ENCODE data around the gene CHCHD5.
A peak's percentile ranks its signal among the peaks of the same experiment; 100 is the strongest.

CHCHD5 gene

DNA sequence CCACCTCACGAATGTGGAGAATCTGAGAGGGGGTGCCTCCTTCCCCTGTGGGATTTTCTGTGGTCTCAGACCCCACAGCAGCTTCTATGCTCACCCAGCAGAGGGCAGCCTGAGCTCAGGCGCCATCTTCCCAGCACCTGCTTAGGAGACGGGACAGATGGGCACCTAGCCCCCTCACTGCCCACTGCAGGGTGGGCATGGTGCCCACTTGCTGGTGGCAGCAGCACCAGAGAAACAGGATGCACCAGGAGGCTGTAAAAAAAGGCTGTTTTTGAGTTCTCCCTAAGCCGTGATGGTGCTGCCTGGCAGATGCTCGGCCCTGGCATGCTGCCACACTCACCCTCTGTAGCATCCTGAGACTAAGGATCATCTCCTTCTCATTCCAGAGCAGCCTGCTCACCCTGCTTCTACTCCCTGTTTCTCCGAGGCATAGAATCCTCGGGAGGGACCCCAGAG, 42.2 kb downstream of the CHCHD5 start:
- DNase-seq: peak in 4 of 5 experiments; percentile 43 to 77 (median 49)

DNA sequence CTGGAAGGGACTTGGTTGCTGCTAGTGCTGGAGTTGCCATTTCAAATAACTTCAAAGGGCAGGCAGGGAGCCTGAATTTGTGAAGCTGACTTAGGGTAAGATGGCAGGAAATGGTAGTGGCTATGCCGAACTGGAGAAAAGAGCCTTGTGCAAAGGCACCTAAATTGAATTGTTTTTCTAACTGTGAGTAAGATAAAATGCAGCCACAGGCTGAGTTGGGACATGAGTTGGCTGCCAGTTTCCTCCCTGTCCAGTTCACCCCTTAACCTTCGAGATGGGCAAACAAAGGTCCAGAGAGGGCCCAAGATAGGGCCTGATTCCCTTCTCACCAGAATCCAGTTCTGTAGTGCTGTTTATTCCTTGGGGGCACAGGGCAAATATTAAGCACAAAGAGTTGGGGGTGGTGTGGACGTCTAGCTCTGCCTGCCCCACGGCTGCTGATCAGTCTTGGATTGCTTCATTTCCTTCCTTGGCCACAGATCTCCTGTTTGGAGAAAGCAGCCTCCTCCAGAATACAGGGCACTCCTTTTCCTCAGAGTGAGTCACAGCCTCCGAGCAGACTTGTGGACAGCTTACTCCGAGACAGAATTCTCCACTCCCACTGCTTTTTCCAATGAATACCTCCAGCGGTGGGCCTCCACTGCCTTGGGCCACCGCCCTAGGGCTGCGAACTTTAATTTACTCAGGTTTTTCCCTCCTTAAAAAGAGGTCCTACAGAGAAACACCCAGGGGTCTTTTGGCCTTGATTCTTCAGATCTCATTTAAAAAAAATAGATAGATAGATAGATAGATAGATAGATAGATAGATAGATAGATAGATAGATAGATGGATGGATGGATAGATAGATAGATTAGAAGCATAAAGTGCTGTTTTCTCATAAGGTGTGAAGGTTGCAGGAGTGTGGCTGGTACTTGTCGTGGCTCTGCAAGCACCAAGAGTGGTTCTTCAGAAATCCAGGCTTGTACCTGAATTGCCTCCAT, 42.9 kb downstream of the CHCHD5 start:
- DNase-seq: peak in 1 of 5 experiments; percentile 46

GRCh38 chr2:112629224-112629623, 44.8 kb downstream of the CHCHD5 start:
- no peak for DNase-seq

DNA sequence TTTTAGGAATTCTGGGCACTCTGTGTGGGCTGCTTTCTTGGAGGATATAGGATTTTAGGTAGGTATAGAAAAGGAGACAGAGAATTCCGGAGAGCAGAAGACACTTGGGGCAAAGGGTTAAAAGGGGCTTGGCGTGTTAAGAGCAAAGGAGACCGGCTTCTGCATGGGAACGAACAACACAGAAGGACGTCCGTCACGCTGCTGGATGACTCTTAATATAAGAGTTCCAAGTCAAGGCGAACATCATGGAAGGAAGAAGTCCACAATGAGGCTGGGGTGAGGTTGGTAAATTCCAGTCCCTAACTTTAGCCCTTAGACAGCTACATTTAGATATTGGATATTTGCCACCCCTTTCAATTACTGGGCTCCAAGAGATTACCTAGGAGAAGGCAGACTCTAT, 45.4 kb downstream of the CHCHD5 start:
- DNase-seq: no peak

- DNase-seq: peak in 1 of 5 experiments; percentile 39
These were observed 45.9 kb downstream of the CHCHD5 start for GRCh38 chr2:112630268-112630667.

DNA sequence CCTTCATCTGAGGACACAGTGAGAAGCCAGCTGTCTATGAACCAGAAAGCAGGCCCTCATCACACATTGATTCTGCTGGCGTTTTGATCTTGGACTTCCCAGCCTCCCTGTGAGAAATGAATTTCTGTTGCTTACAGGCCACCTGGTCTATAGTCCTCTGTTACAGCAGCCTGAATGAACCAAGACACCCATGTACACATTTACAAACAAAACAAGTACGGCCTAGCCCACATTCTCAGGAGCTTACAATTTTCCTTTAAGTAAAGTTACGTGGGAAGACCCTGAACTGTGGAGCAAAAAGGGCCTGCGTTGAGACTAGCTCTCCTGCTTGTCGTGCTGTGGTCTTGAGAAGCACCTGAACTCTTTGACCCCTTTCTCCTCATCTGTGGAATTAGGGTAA, 49.3 kb downstream of the CHCHD5 start:
- no peak for DNase-seq

- DNase-seq: peak in 1 of 5 experiments; percentile 61
These were observed 49.9 kb downstream of the CHCHD5 start for GRCh38 chr2:112634153-112634873.

- no peak for DNase-seq
These were observed 50.4 kb downstream of the CHCHD5 start for GRCh38 chr2:112634874-112635157.

DNA sequence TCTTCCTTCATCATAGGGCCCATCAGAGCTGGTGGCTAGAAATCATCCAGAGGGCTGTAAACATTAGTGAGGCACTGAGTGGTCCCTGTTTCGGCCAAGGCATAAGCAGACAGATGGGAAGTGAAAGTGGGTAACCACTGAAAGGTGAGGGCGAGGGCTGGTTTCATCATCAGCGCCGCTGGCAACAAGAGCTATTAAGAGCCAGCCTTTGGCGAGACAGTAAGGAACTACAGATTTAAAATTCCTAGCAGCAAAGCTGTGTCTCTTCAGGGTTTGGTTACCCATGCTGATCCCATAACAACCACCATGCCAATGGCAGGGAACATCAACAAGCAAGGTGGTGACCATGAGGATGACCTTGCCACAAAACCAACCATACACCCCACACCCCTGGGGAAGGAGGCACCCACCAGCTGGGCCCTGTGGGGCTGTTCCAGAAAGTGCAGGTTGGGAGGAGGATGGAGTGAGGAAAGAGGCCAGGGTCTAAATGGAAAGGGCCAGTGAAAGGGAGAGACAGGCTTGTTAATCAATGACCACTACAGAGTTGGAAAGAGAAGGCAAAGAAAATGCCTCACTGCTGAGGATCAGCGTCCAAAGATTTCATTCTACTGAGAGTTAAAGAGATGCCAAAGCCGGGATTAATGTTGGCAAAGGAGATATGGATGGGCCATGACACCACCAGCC, 52.3 kb downstream of the CHCHD5 start:
- DNase-seq: no peak

DNA sequence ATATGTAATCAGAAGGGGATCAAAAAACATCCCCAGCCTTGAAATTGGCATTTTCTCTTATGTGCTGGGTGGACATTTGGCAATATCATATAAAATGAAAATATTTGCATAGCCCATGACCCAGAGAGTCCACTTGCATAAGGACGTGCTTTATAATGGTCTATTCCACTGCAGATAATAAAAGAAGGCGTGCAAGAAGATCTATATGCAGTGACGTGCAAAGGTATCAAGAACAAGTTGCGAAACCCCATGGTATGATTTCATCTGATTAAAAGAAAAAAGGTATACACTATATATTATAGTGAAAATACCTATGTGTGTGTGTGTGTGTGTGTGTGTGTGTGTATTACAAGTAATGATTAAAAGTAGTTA, 52.9 kb downstream of the CHCHD5 start:
- DNase-seq: no peak

All from T-helper 2 cell (primary cell).